Lung microvascular endothelial cell (primary cell): Measurements from ENCODE around the gene NOL4L. TPM values are rescaled to one million over a fixed set of nuclear protein-coding genes. Genes with fewer than 3 reads are reported as not detected.
A peak's percentile ranks its signal among the peaks of the same experiment; 100 is the strongest.

Source experiments
- DNase-seq, 2 donors: peaks; one replicate each; pipeline versions ENCODE4 v3.0.0 to v3.0.0-alpha.2; 2010; ENCODE audit warnings: low read depth in 2 of 2
- total RNA-seq: library from RNA; depleted of rRNA; stranded (reverse); fragments of >200 nt; gene quantifications from 2 replicates; pipeline ENCODE4 v1.2.1, GENCODE V29; 2014

NOL4L gene
- total RNA-seq, 1 donor from 2014 or later = 9.9 TPM

DNA sequence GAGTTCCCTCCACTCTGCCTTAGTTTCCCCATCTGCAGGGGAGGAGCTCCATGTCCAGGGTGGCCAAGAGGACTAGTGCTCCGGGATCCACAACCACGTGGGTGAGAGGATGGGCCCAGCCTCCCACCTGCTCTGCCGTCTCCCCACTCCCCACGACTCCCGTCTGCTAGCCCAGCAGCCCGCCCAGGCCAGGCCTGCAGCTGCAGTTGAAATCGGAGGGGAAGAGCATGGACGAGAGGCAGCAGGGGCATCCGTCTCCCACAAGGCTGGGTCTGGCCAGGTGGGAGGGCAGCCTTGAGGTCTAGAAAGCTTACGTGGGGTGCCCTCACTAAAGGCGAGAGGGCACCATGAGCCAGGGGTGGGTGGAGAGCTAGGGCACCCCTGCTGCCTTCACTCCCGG lies 8.6 kb downstream of the NOL4L start:
- DNase-seq = no peak

DNA sequence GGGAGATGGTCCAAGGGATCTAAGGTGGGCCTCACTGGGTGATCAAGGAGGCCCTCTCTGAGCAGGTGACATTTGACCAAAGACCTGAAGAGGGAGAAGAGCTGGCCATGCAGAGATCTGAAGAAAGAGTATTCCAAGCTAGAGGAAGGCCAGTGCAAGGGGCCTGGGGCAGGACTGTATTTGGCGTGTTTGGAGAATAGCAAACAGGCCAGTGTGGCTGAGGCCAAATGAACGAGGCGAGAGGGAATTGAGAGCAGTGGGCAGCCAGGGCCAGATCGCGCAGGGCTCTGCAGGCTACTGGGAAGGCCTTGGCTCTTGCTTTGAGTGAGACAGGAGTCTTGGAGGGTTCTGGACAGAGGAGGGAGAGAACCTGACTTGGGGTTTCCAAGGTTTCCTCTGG lies 9.3 kb downstream of the NOL4L start:
- DNase-seq = no peak

DNA sequence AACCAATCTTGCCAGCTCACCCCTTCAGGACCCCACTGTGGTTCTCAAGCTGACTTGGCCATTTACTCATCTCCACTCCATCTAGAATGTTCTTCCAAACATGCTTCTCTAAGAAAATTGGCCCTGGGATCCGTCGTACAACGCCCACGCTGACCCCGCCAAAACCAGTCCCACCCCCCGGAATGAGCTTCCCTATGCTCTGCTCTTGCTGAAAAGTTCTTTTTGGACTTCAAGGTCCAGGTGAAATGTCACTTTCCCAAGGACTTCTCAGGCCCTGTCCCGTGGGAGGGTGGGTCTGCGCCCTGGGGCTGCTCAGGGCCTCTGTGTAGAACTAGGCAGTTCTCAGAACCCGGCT lies 9.9 kb downstream of the NOL4L start:
- DNase-seq = no peak

DNA sequence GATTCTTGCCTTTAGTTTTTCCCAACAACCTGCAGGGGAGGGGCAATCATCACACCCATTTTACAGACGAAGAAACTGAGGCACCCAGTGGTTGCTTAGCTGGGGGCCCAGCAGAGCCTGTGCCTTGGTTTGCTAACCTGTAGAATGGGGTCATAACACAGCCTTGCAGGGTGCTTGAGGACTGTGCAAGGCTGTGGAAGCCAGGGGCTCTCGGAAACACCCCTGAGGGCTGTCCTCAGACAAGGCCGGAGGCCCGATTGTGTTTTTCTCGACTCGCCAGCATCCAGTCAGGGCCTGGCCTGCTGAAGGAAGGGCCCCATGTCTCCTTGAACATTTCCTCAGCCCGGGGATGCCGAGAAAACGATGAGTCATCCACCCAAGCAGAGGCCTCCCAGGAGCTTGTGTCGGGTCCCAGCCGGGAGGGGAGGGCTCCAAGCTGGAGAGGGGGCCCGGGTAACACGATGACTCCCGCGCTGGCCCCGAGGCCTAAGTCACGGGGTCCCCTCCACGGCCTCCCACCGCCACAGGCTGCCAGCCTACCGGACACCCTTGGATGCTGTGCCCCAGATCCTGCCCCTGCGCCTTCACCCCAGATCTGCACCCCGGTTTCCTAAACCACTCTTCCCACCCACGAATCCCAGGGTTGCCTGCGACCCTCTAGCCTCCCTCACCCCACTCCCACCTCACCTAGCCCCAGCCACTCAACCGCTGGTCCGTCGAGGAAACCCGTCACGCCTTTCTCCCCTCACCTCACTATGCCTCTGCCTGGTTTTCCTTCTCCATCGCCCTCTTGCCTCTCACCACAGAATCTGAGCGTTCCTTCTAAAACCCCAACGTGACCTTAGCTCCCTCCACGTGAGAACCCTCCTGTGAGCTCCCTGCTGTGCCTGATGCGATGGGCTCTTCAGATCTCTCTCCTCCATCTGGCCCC lies 10.6 kb downstream of the NOL4L start:
- peak in 1 of 2 donors; percentile 73 for DNase-seq

DNA sequence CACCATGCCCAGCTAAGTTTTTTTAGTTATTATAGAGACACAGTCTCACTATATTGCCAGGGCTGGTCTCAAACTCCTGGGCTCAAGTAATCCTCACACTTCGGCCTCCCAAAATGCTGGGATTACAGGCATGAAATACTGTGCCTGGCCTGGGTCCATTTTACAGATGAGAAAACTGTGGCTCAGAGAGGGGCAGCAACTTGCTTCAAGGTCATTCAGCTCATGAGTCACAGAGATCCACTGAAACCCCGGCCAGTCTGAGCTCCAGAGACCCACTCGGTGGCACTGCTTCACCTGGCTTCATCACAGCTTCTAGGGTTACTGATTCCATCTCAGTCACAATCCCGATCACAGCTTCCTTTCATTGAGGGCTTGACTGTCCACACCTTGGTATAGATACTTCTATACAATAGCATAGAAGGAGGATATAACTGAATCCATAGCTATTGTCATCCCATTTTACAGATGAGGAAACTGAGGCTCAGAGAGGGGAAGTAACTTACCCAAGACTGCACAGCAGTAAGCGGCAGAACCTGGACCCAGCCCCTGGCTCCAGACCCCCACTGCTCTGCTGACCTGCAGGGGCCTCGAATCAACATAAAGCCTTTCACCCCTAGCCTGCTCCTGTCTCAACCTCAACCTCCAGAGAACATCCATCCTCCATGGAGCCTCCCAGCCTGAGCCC lies 11.8 kb downstream of the NOL4L start:
- DNase-seq = no peak

DNA sequence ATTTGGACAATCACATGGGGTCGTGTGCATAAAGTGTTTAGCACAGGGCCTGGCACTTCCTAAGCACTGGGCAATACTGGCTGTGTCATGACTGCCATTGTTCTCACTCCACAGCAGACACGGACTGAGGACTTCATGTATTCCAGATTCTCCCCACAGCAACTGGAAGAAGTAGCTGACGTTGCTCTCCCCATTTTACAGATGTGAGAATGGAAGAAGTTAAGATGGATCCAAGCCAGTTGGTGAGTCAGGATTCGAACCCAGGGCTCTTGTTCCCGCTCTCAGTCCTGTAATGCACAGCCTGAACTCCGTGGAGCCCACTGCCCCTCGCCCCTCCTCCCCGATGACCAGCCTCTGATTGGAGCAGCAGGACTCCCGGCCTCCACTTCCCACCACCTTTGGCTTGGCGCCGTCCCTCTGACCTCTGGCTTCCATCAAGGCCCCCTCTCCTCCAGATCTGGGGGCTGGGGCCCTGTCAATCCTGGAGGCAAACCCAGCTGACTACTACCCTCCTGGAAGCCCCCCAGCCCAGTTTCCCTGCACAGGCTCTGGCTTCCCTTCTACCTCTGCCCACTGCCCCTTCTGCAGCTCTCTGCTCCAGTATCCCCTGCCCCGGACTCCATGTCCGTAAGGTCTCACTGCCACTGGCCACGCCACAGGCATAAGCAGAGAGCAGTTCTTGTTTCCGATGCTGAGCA lies 12.7 kb downstream of the NOL4L start:
- no peak for DNase-seq

DNA sequence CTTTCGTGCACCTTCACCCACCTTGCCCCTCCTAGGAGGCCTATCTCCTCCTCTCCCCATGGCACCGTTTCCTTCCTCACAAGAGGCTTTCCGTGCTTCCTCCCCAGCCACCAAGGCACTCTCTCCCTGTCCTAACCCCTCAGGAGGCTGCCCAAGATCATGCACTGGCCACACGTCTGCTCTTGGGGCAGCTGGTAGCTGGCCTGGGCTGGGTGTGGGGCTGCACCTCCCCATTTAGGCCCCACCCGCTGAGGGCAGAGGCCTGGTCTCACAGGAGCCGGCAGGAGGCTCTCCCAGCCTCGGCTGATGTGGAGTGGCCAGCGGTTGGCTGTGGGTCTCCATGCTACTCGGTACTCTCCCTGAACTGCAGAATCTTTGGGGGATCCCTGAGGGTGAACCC lies 13.6 kb downstream of the NOL4L start:
- no peak for DNase-seq

DNA sequence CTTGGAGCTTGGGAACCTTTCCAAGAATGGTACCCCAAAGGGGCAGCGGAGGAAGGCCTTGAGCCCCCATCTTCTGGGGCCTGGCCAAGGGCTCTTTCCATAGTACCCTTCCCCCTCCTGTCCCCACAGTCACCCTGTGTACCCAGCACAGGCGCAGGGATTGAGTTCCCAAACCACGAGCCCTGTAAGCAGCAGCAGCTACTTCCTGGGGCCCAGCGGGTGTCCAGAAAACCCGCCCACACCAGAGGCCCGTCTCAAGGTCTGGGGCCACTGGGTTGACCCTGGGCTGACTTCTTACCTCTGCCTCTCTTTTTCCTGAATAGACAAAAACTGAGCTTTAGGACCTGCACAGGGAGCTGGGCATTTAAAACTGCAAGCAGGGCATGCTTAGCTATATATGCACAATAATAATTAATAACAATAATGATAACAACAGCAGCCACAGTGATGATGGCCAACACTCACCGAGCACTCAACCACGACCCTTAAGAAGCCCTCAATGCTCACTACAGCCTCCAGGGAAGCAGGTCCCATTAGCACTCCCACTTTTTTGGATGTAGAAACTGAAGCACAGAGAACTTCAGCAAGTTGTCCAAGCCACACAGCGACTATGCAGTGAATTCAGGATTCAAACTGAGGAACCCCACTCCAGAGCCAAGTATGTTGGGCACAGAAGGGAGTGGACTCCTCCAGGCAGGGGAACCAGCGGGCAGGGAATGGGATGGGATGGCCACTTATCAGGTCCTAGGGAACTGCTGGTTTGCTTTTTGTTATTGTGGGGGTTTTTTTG lies 14.5 kb downstream of the NOL4L start:
- no peak for DNase-seq

DNA sequence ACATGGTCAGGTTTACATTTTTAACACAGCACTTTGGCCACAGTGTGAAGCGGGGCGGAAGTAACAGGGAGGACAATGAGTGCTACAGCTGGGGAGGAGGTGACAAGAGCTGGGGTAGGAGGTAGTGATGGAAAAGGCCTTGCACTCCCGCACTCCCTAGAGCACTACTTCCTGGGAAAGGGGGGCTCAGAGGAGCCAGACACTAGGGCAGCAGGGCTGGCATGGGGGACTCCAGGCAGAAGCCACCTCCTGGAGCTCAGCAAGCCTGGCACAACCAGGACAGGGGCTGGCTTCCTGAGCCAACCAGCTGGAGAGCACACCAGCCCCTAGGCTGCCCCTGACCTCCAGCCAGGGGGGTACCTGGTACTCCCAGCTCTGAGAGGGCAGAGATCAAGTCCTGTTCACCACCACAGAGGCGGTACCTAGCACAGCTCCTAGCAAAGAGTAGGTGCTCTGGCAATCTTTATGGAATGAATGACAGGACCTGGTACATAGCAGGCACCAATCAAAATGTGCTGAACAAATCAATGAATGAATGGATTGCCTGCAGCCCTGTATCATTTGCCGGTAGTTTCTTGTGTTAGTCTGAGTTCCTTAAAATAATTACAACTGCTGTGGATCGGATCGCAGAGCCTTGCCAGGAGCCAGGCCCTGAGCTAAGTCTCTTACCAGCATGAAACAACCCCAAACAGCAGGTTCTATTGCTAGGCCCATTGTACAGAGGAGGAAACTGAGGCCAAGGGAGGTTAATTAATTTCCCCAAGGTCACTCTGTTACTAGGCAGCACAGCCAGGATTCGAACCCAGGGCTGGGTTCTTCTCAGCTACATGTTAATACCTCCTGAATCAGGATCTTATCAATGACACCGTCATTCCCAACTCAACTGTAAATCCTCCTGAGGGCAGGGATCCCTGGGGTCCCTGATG lies 15.5 kb downstream of the NOL4L start:
- DNase-seq = no peak

DNA sequence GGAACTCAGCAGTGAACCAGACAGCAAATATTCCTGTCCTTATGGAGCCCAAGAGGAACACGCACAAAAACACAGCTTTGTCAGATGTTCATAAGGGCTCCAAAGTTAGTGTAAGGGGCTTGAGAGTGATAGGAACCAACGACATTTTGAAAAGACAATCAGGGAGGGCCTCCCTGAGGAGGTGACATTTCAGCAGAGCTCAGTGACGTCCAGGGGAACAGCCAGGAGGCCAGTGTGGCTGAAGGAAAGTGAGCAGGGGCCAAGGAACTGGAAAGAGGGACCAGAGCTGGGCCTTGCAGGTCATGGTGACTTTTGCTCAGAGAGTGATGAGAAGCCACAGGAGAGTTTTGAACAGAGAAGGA lies 16.1 kb downstream of the NOL4L start:
- no peak for DNase-seq

DNA sequence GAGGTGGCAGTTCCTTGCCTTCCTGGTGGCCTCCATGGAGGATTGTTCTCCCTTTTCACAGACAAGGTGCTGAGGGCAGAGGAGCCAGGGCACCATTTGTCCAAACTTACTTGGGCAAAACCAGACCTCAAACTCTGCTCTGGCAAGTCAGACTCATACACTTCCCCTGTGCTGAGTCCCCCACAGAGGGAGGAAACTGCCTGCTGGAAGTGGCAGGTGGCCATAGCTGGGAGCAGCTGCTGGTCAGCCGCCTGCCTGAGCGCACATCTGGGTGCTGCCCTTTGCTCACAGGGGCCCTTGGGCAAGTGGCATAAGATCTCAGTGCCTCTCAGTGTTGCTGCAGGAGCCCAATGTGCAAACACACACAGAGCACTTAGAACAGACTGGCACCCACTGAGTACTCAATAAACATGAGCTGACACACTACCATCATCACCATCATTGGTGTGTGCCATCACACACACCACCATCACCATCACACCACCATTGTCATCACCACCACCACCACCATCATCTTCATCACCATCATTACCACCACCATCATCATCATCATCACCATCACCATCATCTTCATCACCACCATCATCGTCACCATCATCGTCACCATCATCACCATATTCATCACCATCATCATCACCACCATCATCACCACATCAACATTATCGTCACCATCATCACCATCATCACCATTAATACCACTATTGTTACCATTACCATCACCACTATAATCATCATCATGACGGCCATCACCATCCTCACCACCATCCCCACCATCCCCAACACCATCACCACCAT lies 17.6 kb downstream of the NOL4L start:
- DNase-seq = no peak

DNA sequence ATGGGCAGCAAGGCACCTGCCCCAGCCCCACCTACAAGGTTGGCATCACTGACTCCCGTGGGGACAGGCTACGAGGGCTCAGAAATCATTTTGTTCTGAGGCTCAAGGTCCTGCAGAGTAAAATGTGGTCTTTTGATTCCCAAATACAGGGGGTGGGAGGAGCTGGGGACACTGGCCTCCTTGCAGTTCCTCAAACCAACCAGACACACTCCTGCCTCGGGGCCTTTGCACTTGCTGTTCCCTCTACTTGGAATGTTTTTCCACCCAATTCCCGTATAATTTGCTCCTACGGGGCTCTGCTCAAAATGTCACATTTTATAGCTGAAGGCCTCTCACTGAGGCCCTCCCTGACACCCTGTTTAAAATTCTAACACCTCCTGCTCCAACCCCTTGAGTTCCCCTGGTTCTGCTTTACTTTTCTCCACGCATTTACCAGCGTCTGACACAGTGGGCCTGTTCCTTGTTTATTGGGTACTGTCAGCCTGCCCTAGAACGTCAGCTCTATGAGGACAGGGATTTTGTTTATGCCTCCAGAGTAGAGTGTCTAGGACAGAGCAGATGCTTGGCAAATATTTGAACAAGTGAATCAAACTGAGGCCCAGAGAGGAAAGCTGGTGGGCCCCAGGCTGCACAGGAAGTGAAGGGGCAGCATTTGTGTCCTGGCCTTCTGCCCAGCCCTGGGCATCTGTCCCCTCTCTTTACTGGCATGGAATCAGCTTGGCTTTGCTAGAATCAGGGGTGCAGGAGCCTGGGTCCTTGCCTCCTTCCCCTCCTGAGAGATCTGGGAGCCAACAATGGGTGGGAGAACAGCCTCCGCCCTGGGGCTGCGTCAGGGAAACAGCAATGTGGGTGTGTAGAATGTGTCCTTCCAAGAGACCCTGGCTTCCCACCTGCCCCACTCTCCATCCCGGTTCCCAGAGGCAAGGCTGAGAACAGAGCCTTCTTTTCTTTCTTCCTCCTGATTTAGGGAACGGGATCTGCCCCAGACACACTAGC lies 18.5 kb downstream of the NOL4L start:
- no peak for DNase-seq

DNA sequence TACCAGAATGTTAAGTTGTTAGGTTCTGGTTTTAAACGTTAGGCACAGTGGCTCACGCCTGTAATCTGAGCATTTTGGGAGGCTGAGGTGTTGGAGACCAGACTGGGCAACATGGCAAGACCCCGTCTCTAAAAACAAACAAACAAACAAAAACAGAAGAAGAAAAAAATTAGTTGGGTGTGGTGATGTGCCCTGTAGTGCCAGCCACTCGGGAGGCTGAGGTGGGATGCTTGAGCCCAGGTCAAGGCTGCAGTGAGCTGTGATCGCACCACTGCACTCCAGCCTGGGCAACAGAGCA lies 19.4 kb downstream of the NOL4L start:
- no peak for DNase-seq

DNA sequence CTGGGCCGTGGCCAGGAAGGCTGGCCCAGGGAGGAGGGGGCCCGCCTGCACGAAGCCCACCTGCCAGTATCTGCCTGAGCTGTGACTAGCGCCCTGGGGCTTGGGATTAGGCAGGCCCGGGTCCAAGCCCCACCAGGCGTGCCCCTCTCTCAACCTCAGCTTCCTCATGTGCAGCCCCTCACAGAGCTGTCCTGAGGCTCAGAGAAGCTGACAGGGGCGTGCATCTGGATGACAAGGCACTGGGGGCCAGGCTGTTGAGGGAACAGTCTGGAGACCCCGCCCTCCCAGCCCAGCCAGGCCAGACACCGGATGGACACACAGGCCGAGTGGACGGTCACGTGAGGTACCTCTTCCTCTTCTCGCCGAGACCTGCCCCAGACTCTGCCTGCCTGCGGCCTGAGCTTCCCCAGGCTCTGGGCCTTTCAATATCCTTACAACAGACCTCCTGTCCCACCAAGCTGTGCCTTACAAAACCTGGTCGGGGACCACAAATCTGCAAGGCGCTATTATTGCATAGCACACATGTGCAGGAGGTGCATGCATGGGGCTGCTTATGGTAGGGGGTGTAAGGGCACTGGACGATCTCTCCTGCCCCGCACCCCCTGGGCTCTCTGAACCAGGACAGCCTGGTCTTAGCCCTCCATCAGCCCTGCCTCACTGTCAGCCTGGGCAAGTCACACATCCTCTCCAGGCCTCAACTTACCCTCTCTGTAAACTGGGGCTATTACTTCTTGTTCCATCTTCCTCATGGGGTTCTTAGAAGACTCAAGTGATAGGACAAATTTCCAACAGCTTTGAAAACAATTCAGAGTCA lies 20.0 kb downstream of the NOL4L start:
- DNase-seq = peak; percentile 40 to 78

DNA sequence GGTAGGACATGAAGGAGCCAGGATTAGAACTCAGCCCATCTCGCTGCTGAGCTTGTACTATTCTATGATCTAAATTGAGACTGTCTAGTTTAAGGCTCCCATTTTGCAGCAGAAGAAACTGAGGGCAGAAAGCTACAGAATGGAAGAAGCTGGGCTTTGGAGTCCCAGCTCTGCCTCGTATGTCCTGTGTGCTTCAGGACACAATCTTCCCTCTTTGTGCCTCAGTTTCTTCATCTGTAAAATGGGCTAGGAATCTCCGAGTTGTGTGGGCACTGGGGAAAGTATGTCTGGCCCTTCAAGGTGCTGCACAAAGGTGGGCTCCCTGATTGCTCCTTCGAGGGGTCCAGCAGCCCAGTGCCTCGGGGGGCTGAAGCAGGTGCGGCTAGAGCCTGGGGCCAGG lies 20.7 kb downstream of the NOL4L start:
- no peak for DNase-seq

DNA sequence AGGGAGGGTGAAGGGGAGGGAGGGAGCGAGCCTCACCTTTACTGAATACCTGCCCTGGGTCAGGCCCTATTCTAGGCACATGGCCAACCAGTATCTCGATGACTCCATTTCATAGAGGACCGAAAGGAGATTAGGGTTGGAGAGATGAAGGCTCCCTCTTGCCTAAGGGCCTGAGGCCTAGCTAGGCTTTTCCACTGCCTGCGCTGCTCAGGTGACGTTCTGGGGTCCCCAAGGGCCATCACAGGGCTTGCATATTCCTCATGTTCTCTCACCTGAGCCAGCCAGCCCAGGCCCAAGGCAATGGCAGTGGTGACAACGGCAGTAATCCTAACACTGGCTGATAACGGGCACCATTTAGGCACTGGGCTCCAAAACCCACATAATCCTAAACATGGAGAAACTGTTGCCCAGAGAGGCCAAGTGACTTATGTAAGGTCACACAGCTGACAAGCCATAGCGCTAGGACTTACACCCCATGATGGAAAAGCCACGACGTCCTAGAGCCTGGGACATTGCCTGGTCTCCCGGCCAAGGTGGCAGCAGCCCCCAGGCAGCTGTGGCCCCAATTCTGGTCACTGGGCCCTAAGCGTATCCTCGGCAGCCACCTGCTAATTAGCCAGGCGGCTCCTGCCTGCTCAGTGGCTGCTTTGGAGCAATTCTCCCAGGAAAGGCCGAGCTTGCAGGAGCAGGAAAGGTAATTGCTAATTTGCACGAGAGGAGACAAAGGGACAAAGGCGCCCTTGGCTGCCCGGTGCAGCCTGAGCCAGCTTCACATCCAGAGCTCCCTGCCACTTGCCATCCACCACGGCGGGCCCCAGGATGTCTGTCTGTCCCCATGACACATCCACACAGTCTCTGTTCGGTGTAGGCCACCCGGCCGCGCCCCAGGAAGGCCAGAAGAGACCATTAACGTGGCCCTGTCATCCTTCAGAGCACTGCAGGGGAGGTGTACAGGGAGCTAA lies 21.5 kb downstream of the NOL4L start:
- DNase-seq = no peak

DNA sequence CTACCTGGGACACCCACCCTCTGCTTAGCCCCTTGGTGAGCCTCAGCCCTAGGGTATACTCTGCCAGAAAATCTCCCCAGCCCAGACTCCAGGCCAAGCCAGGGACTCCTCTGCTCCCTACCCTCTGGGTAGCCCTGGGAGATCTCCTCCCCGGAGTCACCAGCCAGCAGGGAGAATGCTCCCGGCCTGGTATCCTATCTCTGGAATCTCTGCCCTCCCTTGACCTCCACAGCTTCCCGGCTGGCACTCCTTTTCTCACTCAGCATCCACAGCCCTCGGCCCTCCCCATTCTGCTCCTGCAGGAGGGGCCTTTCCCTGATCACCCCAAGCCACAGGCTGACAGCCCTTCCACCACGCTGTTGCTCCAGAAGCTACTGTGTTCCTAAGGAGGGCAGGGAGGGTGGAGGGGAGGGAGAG lies 22.6 kb downstream of the NOL4L start:
- no peak for DNase-seq
